22Rv1 (cell line): ENCODE measurements around the gene COL23A1.

ENCODE experiments used
- CTCF ChIP-seq: fragments of 450-650 bp; IDR thresholded peaks from 2 replicates; pipeline ENCODE4 v1.5.1; 2017; ENCODE audit warnings: mild to moderate bottlenecking
- ZFX ChIP-seq: fragments of 450-650 bp; IDR thresholded peaks from 2 replicates; pipeline ENCODE4 v1.6.1; 2017; ENCODE audit warnings: antibody characterized with exemption, borderline replicate concordance

GRCh38 chr5:178361657-178362445, 228.3 kb downstream of the COL23A1 start:
- TF ChIP-seq CTCF, result no peak
- TF ChIP-seq ZFX, result no peak
